ENCODE results near the gene BMP8B.
"Not testable (repeated sequence)": the region's sequence is repeated elsewhere in the genome, so short reads cannot be mapped to it uniquely, and the experiment has no call there.

The BMP8B gene

DNA sequence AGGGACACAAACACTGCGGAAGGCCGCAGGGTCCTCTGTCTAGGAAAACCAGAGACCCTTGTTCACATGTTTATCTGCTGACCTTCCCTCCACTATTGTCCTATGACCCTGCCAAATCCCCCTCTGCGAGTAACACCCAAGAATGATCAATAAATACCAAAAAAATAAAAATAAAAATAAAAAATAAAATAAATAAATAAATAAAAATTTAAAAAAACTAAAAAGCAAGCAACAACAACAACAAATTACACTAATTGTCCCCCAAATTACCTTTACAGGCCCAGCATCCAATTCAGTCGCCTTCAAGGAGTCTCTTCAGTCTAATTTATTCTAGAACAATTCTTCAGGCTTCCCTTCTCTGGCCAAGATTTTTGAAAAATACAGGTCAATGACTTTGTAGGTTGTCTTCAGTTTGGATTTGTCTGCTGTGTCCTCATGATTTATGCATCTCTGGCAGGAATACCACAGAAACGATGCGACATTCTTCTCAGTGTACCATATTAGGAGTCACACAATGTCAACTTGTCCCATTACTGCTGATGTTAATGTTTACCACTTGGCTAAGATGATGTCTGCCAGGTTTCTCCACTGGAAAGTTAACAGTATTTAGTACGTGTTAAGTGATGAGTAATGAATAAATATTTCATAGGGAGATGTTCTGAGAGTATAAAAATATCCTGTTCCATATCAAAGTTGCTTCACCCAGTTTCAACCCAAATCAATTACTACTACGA lies 20.3 kb upstream of the BMP8B start:
- DNase-seq, result no peak

DNA sequence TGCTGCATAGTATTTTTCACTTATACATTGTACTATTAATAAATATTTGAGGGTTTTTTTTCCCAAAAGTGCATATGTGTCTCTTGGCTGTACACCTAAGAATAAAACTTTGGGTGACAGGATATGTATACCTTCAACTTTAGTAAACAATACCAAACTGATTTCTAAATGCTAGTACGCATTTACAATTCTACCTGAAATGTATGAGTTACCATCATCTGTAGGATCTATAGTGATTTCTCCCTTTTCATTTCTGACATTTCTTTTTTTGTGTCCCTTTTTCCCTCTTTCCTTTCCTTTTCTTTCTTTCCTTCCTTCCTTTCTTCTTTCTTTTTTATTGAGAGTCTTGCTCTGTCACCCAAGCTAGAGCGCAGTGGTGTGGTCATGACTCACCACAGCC lies 16.7 kb upstream of the BMP8B start:
- no peak for DNase-seq

DNA sequence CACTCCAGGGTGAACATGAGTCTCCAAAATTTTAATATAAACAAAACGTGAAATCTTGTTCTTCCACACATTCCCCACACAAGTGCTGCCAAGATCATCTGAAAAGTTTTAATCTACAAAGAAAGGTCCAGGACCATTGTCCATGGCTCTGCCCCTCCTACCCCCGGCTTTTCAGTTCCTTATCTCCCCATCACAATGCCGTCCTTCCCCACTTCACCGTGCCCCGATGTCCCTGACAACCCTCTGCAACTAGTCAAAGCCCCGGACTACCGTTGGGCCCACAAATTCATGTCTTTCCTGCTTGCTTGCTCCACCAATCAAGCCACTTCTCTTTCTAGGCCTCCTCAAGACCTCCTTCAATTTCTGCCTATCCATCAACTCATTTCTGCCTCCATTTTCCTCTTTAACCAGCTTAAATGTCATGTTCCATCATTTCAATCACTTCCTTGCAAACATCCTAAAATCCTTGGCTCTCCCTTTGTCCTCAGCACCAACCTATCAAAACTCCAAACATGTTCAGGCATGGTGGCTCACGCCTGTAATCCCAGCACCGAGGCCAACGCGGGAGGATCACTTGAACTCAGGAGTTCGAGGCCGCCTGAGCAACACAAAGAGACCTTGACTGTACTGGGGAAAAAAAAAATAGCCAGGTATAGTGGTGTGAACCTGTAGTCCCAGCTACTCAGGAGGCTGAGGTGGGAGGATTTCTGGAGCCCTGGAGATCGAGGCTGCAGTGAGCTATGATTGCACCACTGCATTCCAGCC lies 14.0 kb upstream of the BMP8B start:
- no peak for DNase-seq

DNA sequence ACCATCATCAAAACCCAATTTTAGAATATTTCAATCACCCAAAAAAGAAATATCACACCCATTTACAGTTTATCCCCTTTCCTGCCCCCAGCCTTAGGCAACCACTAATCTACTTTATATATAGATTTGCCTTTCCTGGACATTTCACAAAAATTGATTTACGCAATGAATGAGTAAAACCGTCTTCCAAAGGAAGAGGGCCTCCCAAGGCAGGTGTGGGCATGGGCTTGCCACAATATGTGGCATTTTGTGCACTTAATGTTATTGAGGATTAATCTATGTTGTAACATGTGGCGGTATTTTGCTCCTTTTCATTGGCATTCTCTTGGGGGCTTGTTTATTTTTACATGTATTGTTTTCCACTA lies 11.8 kb upstream of the BMP8B start:
- no peak for DNase-seq

DNA sequence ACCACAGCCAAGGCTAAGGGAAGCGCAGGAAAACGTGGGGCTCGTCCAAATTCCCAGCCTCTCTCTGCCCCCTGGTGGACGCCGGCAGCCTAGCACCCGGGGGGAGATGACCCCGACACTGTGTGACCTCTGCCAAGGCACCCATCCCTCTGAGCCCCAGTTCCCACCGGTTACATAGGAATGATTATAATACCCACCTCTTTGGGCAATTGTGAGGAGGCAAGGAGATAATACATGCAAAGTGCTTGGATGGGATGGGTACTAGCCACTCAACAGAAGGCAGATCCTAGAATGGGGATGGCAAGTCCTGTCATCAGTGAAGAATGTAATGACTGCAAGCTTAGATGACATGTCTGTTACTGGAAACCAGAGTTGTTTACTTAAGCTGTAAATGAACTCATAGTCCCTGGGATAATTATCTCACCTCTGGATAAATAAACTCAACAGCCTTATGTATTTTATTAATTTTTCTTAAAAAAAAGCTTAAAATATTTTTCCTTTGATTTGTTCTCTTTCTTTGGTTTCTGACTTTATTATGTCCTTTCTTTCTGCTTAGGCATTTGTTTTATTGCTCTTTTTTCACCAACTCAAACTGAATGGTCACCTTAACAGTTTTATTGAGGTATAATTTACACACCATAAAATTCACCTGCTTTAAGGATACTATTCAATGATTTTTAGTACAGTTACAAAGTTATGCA lies 11.3 kb upstream of the BMP8B start:
- DNase-seq, result peak; percentile 69 to 75

DNA sequence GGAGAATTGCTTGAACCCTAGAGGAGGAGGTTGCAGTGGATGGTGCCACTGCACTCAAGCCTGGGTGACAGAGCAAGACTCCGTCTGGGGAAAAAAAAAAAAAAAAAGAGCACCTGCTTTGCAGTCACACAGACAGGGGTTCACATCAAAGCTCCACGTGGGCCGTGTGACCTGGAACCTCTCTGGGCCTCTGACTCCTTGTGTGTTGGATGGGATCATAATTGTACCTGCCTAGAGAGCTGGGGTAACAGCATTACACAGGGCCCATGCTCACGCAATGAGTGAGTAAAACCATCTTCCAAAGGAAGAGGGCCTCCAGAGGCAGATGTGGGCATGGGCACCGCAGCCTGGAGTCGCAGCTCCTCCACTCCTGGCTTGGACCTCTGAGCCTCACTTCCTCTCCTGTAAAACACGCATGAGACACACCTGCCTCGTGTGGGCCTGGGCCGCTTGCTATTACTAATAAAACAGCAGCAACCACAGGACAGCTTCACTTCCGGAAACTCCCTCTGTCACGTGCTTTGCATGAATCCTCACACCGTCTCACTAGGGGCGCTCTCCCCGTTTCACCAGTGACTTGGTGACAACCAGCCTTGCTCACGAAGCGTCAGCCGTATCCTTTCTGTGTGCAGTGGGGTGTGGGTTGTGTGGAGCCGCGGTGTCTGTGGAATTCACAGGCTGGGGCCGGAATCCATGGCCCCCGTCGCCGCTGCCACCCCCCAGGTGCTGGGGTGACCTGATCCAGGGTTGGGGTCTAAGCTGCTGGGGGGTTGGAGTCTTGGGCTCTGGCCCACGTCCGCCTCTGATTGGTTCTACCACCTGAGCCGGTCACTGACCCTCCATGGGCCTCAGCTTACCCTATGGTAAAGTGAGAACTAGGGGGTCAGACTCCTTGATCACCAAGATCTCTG lies 10.4 kb upstream of the BMP8B start:
- peak; percentile 91 to 92 for DNase-seq

DNA sequence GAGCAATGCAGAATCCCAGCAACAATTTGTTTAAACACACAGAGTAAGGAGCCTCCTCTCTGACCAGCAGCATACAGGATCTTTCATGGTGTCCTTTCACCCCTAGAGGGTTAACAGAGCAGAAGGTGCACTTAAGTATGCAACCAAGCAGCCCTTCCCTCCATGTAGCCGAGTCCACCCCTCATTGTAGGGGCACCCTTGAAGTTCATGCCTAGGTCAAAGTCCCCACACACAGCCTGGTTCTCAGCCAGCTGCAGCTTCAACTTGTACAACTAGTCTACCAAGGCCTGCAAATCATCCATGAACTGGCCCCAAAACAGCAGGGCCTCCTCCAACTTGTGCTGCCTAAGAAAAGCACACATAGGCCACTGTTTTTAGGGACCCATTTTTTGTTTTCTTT lies 7.0 kb upstream of the BMP8B start:
- no peak for DNase-seq

DNA sequence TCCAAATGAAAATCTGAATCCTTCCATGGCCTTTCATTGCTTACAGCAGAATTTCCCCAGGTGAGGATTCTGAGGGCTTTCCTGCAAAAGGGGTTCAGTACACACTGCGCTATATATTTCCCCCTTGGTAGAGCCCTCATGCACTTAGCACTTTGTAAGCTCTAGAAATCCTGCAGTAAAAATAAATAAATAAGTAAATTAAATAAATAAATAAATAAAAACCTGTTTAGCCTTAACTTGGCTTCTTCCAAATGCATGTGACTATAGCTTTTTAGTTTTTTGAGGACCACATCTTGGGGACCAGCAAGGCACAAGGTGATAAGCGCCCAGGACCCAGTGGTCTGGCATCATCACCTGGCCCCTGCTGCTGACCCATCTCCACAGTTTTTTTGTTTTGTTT lies 3.2 kb upstream of the BMP8B start:
- DNase-seq, result no peak

DNA sequence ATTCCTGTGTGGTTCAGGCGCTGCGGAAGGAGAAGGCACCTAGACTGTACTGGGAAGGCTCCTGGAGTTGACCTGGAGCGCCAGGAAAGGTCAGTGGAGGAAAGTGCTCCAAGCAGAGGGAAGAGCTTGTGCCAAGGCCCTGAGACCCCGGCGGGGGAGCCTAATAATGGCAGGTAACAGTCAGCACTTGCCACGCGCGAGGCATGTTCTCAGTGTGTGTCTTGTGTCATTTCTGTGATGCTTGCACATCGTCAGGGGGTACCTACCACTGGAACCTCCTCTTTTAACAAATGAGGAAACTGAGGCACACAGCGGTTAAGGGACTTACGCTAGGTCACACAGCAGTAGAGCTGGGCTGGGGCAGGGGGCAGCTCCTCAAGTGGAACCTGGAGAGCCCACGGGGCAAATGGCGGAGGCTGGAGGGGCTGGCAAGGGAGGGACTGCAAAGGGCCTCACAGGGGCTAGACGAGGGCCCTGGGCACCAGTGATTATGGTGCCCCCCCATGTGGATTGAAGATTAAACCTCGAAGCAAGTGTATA lies 976 bp upstream of the BMP8B start:
- DNase-seq, result peak in 1 of 2 experiments; percentile 29

DNA sequence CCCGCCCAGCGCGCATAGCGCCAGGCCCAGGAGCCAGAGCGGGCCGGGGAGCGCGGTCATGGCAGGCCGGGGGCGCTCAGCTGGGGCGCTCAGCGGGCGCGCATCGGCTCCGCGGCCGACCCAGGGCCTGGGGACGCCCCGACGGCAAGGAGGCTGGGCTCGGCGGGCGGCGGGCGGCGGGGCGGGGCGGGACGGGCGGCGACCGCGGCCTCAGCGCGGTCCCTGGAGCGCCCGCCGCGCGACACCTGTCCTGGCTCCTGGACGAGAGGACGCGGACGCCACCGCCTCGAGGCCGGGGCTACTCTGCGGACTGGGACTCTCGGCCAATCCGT lies 273 bp downstream of the BMP8B start:
- DNase-seq, result no peak

DNA sequence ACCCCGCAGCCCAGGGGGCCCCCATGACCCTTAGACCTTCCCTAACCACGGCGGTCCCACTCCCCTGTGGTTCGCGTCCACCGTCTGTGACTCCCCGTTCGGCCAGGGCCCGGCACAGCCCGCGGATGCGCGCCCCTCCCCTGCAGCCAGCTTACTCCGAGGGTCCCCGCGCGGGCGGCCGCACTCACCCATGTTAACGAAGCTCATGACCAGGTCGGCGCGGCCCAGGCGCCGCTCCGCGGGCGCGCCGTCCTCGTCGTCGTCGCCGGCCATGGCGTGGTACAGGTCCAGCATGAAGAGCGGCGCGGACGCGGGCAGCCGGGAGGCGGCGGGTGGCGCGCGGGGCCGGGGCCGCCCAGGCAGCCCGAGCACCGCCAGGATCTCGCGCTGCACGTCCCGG lies 701 bp downstream of the BMP8B start:
- not testable (repeated sequence) for DNase-seq

DNA sequence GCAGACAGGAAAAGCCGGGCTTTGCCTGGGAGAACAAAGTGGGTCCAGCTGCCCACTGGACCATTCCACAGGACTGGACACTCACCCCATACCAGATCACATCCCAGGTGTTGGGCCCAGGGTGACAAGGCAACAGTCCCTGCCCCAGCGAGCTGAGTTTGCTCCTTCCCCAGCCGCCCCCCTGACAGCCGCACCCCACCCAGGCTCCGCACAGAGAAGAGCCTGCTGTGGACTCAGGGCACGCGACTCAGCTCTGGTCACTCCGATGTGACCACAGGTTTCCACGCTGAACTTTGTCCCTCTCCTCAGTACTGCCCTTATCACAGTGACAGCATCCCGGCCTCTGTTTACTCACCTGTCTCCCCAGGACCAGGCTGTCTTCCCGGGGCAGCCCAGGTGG lies 1.2 kb downstream of the BMP8B start:
- no peak for DNase-seq

DNA sequence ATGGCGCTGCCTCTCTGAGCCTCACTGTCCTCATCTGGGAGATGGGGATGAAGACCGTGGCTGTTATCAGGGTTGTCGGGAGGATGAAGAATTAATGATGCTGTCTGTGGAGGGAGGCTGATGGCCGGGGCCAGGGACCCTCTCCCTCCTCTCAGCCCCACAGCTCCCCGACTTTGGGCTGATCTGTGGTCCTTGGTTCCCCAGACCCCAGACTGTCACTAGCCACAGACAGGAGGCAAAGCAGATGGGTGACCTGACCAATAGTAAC lies 1.6 kb downstream of the BMP8B start:
- not testable (repeated sequence) for DNase-seq

DNA sequence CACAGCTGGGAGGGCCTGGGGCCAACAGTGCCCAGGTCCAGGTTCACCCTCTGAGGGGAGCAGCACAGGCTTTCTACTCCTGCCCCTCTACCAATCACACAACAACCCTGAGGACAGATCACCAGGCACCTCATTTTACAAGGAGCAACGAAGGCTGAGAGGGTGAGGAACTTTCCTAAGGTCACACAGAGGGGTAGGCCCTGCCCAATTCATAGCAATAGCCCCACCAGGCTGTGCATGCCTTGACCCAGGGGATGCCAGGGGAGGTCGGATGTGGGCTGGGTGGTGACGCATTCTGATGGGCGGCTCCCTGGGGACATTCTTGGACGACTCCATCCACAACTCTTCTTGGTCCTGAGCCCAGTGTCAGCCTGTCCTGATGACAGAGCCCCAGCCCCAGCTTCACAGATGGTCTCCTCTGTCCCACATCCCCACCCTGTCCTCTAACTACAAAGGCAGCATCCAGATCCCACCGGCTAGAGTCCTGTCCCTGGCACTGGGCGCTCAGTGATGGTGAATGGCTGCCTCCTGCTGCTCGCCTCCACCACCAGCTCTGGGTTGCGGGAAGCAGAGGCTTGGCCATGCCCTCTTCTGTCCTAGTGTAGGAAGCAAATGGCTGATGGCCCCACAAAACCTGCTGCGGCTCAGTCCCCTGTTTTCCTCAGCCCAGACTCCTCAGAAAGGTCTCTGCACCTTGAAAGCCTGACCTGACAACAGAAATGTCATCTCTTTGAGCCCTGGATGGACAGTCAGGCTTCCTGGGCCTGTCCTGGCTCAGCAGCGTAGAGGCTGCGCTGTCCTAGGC lies 2.2 kb downstream of the BMP8B start:
- not testable (repeated sequence) for DNase-seq

DNA sequence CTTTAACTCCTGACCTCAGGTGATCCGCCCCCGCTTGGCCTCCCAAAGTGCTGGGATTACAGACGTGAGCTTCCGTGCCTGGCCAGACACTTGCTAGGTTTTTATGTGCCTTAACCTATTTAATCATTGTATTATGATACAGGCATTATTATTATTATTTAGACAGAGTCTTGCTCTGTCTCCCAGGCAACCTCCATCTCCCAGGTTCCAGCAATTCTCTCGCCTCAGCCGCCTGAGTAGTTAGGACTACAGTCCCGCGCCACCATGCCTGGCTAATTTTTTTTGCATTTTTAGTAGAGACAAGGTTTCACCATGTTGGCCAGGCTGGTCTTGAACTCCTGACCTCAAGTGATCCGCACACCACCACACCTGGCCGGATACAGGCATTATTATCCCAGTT lies 6.0 kb downstream of the BMP8B start:
- not testable (repeated sequence) for DNase-seq

DNA sequence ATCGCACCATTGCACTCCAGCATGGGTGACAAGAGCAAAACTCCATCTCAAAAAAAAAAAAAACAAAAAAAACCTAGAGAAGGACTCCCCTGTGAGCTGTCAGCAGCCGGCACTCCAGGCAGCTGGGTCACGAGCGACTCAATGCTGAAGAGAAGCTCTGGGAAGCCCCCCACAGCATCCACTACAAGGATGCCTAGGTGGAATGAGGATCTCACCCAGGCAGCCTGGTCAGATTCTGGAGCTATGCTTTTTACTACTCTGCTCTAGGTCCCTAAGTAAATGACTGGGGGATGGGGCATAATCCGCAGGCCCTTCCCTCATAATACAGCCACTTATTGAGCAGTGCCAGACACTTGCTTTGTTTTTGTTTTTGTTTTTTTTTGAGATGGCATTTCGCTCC lies 6.6 kb downstream of the BMP8B start:
- no peak for DNase-seq

DNA sequence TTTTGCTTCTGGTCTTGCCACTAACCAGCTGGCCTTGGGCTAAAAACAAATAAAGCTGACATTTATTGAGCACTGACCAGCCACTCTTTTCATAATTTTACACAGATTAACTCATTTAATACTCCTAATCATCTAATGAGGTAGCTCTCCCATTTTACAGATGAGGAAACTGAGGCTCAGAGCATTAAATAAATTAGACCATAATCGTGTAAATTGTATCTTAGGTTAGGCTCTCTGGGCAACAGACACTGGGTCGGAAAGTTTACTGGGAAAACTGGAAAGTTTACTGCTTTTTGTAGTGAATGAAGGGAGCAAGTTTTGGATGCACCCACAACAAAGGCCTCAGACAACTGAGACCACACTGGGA lies 7.3 kb downstream of the BMP8B start:
- no peak for DNase-seq

DNA sequence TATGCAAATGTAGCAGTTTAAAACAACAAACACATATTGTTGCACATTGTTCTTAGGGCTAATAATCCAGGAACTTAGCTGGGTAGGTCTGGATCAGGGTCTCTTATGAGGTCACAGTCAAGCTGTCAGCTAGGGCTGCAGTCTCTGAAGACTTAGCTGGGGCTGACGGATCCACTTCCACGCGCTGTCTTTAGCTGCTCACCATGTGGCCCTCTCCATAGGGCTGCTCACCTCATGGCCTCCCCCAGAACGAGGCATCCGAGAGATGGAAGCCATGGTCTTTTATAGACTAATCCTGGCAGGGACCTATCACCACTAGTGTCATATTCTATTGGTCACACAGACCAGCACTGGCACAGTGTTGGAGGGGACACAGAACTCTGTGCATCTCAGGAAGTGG lies 8.8 kb downstream of the BMP8B start:
- DNase-seq, result no peak

DNA sequence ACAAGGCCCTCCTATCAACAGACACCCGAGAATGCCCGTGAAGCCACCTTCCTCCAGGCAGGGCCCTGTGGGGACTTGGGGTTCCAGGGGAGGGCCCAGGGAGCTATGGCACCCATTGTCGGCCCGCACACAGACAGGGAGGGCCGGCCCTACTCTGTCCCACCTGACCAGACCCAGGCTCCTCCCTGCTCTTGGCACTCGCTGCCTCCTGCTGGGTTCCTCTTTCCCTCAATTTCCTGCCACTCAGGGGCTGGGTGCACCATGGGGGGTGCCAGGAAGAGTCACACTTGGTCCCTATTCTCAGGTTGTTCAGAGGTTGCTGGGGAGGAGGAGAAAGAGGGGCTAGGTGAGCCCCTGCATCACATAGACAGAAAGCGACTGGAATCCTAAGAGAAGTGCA lies 9.5 kb downstream of the BMP8B start:
- peak; percentile 1 to 2 for DNase-seq

DNA sequence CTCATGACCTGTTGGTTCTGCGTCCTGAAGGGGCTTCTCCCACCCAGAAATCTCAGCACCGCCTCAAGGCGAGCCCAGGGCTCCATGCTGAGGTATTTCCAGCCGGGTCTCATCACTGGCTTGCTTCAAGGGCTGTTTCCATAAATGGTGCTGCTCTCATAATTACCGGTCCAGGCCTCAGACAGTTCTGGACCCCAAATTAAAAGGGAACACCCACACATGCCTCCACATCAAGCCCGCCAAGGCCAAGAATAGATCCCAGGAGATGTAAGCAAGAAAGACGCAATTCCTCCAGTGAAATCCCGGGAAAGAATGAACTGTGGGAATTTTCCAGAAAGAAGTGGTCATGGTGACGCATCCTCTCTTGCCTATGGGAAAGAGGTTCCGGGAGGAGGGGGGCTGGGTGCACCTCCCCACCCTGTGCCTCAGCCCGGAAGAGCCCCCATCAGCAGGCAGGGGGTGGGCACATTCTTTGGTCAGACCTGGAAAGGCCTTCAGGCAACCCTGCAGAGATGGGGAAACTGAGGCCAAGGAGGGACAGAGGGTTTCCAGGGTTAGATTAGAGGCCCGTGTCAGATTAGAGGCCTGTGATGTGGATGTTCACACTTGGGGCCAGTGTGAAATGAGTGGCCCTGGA lies 10.1 kb downstream of the BMP8B start:
- DNase-seq, result not testable (repeated sequence)

DNA sequence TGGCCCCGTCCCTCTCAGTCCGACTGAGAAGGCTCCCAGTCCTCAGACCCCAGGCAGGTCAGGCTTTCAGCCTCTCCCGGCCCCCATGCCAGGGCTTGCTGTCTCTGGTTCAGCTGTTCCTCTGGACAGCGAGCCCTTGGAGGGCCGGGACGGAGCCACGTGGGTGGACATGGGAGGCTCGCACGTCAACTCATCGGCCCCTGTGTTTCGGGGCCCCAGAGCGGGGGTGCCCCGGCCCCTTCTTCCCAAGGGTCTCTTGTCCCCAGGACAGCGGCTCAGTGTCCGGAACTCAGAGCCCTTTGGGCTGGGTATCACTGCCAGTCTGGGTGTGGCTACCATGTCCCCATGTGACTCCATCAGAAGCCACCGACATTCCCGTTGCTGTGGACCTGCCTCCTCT lies 10.8 kb downstream of the BMP8B start:
- not testable (repeated sequence) for DNase-seq

DNA sequence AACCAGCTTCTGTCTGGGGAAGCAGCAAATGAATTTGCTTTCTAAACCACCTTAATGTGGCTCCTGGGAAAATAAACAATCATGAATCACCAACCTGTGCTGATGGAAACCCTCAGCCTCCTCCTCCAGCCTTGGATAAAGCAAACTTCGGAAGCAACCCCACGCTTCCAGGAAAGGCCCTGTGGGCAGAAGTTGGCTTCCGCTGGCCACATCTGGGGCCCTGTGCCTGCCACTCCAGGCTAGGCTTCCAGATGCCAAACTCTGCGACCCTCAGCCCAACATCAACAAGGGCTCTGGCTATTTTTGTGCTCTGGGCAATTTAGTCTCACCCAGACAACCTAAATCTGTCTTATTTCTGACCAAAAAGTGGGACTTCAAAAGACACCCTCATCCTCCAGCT lies 11.4 kb downstream of the BMP8B start:
- no peak for DNase-seq

Data from Kasumi-1 (cell line).